Measurements from ENCODE around the gene STK25.
"Not testable (repeated sequence)": the region's sequence is repeated elsewhere in the genome, so short reads cannot be mapped to it uniquely, and the experiment has no call there.

The STK25 gene

DNA sequence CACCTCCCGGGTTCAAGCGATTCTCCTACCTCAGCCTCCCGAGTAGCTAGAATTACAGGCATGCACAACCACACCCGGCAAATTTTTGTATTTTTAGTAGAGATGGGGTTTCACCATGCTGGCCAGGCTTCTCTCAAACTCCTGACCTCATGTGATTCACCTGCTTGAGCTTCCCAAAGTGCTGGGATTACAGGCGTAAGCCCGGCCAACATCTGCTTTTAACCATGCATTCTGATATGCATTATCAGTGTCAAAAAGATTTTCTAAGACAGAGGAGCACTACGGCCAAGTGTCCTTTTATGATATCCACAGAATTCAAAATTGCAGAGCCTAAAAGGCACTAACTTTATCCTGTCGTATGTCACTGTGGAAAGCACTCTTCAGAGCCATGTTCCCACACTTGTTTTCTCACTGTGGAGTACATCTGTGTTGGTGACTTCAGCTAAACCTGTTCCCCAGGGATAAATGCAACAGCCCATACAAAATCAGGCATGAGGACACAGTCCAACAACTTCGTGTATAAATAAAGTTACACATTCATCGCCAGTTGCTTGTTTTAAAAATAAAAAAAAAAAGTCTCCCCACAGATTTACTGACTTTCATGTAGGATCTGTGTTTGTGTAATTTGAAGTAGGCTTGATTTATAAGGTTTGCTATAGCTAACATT lies 56.4 kb downstream of the STK25 start:
- H3K27ac ChIP-seq = no peak overlapping the region
- POLR2A ChIA-PET (ENCODE audit: low non-redundant PET) = no interaction called here
- TF ChIP-seq, protein P1, sequence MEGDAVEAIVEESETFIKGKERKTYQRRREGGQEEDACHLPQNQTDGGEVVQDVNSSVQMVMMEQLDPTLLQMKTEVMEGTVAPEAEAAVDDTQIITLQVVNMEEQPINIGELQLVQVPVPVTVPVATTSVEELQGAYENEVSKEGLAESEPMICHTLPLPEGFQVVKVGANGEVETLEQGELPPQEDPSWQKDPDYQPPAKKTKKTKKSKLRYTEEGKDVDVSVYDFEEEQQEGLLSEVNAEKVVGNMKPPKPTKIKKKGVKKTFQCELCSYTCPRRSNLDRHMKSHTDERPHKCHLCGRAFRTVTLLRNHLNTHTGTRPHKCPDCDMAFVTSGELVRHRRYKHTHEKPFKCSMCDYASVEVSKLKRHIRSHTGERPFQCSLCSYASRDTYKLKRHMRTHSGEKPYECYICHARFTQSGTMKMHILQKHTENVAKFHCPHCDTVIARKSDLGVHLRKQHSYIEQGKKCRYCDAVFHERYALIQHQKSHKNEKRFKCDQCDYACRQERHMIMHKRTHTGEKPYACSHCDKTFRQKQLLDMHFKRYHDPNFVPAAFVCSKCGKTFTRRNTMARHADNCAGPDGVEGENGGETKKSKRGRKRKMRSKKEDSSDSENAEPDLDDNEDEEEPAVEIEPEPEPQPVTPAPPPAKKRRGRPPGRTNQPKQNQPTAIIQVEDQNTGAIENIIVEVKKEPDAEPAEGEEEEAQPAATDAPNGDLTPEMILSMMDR (conservative IDR thresholded peaks at IDR 0.05; ENCODE audit: low read depth) = no peak
- CTCF ChIA-PET = no interaction called here
- no peak for DNase-seq (ENCODE audit: low spot score)

DNA sequence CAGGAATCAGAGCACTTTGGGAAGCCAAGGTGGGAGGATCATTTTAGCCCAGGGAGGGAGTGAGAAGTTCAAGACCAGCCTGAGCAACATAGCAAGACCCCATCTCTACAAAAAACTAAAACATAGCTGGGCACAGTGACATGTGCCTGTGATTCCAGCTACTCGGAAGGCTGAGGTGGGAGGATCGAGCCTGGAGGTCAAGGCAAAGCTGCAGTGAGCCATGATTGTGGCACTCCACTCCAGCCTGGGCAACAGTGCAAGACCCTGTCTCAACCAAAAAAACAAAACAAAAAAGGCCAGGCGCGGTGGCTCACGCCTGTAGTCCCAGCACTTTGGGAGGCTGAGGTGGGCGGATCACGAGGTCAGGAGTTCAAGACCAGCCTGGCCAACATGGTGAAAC lies 58.3 kb downstream of the STK25 start:
- DNase-seq (ENCODE audit: low spot score); POLR2A ChIA-PET (ENCODE audit: low non-redundant PET); H3K27ac ChIP-seq: not testable (repeated sequence)
- CTCF ChIA-PET = interaction anchor here (0.6 kb wide), 1 partner anchor 236 kb away, joined by 3 read pairs; no protein-coding TSS in a partner anchor

DNA sequence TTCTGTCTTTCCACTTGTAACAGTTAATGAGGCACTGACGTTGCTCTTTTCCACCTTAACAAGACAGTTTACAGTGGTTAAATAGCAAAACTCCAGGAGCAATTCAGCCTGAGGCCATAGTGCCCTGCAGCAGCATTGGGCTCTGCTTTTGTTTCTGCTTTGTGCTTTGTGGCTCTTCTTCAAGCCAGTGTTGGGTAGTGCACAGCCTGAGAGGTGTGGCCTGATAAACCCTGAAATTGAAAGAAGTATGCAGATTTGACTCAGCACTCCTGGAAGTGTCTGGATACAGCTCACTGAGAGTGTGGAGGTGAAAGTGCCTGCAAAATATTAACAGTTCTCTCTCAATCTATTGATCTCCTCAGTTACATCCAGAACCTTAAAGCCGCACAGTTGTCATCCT lies 63.0 kb downstream of the STK25 start:
- TF ChIP-seq, protein P1 (conservative IDR thresholded peaks at IDR 0.05; ENCODE audit: low read depth) = no peak
- no peak for DNase-seq (ENCODE audit: low spot score)
- ChIA-PET CTCF (interaction anchor here (0.6 kb wide), 1 partner anchor 13 kb away, joined by 4 read pairs; no protein-coding TSS in a partner anchor), POLR2A (ENCODE audit: low non-redundant PET) (interaction anchor here (0.5 kb wide), 1 partner anchor 61 kb away, joined by 5 read pairs; no protein-coding TSS in a partner anchor)
- H3K27ac ChIP-seq = no peak overlapping the region

DNA sequence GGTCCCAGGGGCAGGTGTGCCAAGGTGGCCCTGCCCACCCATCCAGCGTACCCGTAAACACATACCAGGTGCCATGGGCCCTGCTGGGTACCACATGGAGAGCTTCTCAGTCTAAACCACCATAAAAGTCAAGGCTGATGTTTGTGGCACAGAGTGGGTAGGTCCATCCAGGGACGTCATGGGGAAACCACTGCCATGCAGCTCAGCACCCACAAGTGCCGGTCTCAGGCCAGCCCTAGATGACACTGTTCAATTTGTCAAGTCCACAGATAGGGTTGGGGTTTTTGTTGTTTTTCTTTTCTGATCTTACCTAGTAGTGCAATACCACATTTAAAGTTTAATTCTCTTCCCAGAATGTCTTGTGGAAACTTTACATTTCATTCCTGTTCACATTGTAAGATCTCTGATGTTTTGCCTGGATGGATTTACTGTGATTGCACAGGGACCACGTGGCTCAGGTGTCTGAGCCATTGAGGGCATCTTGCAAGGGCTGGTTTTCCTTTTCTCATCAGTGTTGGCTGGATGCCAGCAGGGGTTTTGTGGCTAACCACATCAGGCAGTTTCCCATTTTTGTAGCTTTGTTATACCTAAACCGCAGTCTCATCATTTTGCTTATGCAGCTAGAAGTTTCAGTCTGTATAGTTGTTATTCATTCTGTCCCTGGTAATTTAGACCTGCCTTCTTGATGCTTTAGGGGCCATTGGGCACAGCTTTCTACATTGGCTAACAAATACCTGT lies 64.7 kb downstream of the STK25 start:
- peak; percentile 14 for DNase-seq (ENCODE audit: low spot score)
- ChIA-PET POLR2A (ENCODE audit: low non-redundant PET) (no interaction called here), CTCF (interaction anchor here (0.5 kb wide), 1 partner anchor 99 kb away, joined by 3 read pairs; no protein-coding TSS in a partner anchor)
- TF ChIP-seq, protein P1 (conservative IDR thresholded peaks at IDR 0.05; ENCODE audit: low read depth) = no peak
- H3K27ac ChIP-seq = no peak overlapping the region

Data from RWPE1 (cell line).